Spleen (tissue), 7 donors: Measurements from ENCODE around the gene PDE2A.
"Not testable (repeated sequence)": the region's sequence is repeated elsewhere in the genome, so short reads cannot be mapped to it uniquely, and the experiment has no call there.

Source experiments
- CTCF ChIP-seq, 11 experiments: fragments of 200-600 bp in 7 of 11; fragments of 450-650 bp in 4 of 11; sonication (generic) in 4 of 11; IDR thresholded peaks in 8 of 11; conservative IDR thresholded peaks in 3 of 11; 1 replicate in 7 of 11; 2 replicates in 4 of 11; pipeline versions ENCODE4 v1.4.0 to v1.8.0; 2016 to 2021; ENCODE audit warnings: antibody characterized with exemption in 11 of 11, inconsistent platforms in 4 of 11, mild to moderate bottlenecking in 1 of 11
- POLR2AphosphoS5 ChIP-seq, 3 donors: sonication (generic); formaldehyde crosslinking; IDR thresholded peaks; one replicate each; pipeline ENCODE4 v1.5.1; 2017; ENCODE audit warnings: antibody characterized with exemption in 3 of 3
- donor health status: DM: no; HTN: no; CAD: no; lungs with moderate emphysema.
- donor health status: DM: no; HTN: no; CAD: no.
- donor health status: DM: no; HTN: no; CAD: no.

- TF ChIP-seq CTCF (IDR thresholded peaks at IDR 0.05 in 8 of 11, conservative IDR thresholded peaks at IDR 0.05 in 3 of 11); POLR2AphosphoS5 (IDR thresholded peaks at IDR 0.05): not testable (repeated sequence)
Observed at GRCh38 chr11:72555014-72555522, 119.2 kb downstream of the PDE2A start.
